Duodenal mucosa (tissue), 2 donors: ENCODE data around the gene ARFGEF3.

Source experiments
- H3K27ac ChIP-seq: one replicate; pipeline ENCODE4 v1.7.0; 2013; ENCODE audit warnings: low read depth, low read length
- H3K27me3 ChIP-seq, 2 donors: one replicate each; pipeline ENCODE4 v1.7.0; 2013; ENCODE audit warnings: low read length in 2 of 2, control low read depth in 1 of 2; ENCODE audit not compliant: insufficient read depth in 2 of 2, control insufficient read depth in 1 of 2
- H3K36me3 ChIP-seq, 2 donors: one replicate each; pipeline ENCODE4 v1.7.0; 2013; ENCODE audit warnings: low read length in 2 of 2, control low read depth in 1 of 2; ENCODE audit not compliant: insufficient read depth in 2 of 2, control insufficient read depth in 1 of 2
- H3K4me1 ChIP-seq, 2 donors: one replicate each; pipeline ENCODE4 v1.7.0; 2013; ENCODE audit warnings: low read length in 2 of 2, control low read depth in 1 of 2; ENCODE audit not compliant: insufficient read depth in 2 of 2, control insufficient read depth in 1 of 2
- H3K4me3 ChIP-seq, 2 donors: one replicate each; pipeline ENCODE4 v1.7.0; 2013; ENCODE audit warnings: low read length in 2 of 2, low read depth in 1 of 2
- H3K9ac ChIP-seq, 2 donors: one replicate each; pipeline ENCODE4 v1.7.0; 2013; ENCODE audit warnings: low read length in 2 of 2, low read depth in 1 of 2
- H3K9me3 ChIP-seq, 2 donors: one replicate each; pipeline ENCODE4 v1.7.0; 2013; ENCODE audit warnings: low read length in 2 of 2, control low read depth in 1 of 2; ENCODE audit not compliant: control insufficient read depth in 1 of 2

The ARFGEF3 gene

DNA sequence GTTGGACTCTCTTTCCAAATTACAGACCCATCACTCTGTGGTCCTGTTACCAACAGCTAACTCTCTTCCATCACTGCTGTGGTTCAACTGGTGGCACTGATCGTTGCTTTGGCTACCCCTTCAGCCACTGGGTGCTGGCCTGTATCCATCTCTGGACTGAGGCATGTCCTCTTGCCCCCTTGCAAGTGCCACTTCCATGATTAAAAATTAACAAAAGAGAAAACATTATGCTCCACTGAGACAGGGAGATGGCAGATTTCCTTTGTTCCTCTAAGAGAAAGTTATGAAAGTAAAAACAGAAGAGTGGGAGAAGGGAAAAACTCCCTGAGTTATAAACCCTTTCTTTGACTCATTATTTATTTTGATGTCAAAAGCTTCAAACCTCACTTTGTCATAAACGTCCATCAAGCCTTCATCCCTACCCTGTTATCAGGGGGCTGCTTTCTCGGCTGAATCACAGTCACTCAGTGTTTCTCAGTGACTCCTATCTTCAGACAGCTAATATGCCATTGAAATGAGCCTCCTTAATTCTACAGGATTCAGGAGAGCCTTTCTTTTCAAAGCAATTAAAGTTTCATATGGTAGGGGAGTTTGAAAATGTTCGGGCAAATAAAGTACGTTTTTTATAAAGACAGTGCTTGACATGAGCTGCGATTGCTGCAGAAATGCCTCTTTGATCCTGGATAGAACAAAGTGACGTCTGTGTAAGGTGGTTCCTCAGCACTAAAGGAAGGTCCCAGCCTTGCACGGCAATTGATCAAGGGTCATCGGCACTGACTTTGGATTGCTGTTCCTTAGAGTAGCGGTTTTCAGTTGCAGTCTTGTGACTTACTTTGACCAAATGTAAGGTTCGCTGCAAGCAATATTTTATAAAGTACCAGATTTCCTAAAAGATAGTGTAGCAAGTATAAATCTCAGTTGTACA is 106.5 kb downstream of the ARFGEF3 start:
- peaks cover 0 to 7% of the 10 kb centered on the region in 2 donors for H3K4me1 ChIP-seq
- no peaks in the 10 kb centered on the region for H3K27me3 ChIP-seq
- no peak overlapping the region for H3K27ac ChIP-seq
- no peaks in the 10 kb centered on the region for H3K36me3 ChIP-seq
- no peak overlapping the region for H3K9ac ChIP-seq
- H3K4me3 ChIP-seq = no peak overlapping the region
- H3K9me3 ChIP-seq = no peaks in the 10 kb centered on the region

DNA sequence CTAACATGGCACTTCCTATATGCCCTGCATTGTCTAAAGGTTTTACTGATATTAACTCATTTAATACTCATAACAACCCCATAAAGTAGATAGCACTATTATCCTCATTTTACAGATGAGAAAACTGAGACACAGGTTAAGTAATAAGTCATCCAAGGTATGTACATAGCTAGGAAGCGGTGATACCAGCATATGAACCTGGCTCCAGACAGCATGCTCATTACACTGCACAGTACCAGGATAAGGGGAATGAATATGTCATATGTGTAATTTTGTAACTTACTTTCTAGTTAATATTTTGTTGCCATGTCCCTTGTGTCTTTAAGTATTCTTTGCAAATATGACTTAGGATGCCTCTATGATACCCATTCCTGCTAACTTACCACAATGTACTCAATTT is 109.7 kb downstream of the ARFGEF3 start:
- Histone ChIP-seq H3K27ac (no peak overlapping the region), H3K9me3 (no peaks in the 10 kb centered on the region), H3K36me3 (no peaks in the 10 kb centered on the region), H3K9ac (no peak overlapping the region), H3K4me1 (peaks cover 0 to 7% of the 10 kb centered on the region in 2 donors), H3K4me3 (no peak overlapping the region), H3K27me3 (no peaks in the 10 kb centered on the region)

- Histone ChIP-seq H3K27ac (no peak overlapping the region), H3K9me3 (no peaks in the 10 kb centered on the region), H3K4me1 (peaks cover 0 to 7% of the 10 kb centered on the region in 2 donors), H3K27me3 (no peaks in the 10 kb centered on the region), H3K36me3 (no peaks in the 10 kb centered on the region), H3K4me3 (no peak overlapping the region), H3K9ac (no peak overlapping the region)
These were observed 111.0 kb downstream of the ARFGEF3 start for GRCh38 chr6:138272533-138273315.

DNA sequence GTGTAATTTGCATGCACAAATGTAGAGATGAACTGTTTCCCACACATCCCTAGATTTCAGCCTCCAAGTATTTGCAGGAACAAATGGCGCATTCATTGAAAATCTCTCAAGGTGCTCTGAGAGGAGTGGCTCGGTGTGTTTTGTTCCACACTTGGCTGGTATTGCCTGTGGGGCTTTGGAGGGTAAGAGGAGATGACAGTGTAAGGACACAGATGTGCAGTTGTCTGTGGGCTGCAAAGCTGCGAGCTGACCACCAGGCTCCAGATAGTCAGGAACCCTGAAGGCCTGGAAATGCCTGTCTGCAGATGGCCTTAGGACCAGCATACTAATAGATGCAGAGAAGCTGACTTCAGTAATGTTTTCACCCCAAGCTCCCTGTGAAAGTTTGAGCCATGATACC is 114.2 kb downstream of the ARFGEF3 start:
- H3K9me3 ChIP-seq = no peaks in the 10 kb centered on the region
- no peak overlapping the region for H3K27ac ChIP-seq
- H3K9ac ChIP-seq = no peak overlapping the region
- H3K4me1 ChIP-seq = no peaks in the 10 kb centered on the region
- H3K4me3 ChIP-seq = no peak overlapping the region
- no peaks in the 10 kb centered on the region for H3K27me3 ChIP-seq
- H3K36me3 ChIP-seq = peaks cover 0 to 3% of the 10 kb centered on the region in 2 donors

DNA sequence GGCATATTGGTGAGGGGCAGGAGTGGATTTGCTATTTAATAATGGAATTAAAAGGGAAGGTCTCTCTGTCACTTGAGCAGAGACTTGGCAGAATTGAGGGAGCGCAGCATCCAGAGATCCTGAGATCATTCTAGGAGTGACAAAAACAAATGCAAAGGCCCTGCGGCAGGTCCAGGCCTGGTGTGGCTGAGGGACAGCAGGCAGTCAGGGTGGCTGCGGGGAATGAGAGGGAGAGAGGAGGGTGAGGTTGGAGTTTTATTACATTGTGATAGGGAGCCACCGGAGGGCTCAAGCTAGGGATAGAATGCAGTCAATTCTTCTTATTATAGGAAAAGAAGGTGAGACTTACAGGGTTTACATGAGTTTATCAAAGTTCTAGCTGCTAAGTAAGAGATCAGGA is 116.1 kb downstream of the ARFGEF3 start:
- Histone ChIP-seq H3K27me3 (no peaks in the 10 kb centered on the region), H3K27ac (no peak overlapping the region), H3K36me3 (peaks cover 0 to 6% of the 10 kb centered on the region in 2 donors), H3K9me3 (no peaks in the 10 kb centered on the region), H3K4me1 (no peaks in the 10 kb centered on the region), H3K4me3 (no peak overlapping the region), H3K9ac (no peak overlapping the region)

- Histone ChIP-seq H3K27me3 (no peaks in the 10 kb centered on the region), H3K36me3 (peaks cover 0 to 6% of the 10 kb centered on the region in 2 donors), H3K4me1 (no peaks in the 10 kb centered on the region), H3K9ac (no peak overlapping the region), H3K9me3 (no peaks in the 10 kb centered on the region), H3K27ac (no peak overlapping the region), H3K4me3 (no peak overlapping the region)
These were observed 116.6 kb downstream of the ARFGEF3 start for GRCh38 chr6:138278326-138278725.

DNA sequence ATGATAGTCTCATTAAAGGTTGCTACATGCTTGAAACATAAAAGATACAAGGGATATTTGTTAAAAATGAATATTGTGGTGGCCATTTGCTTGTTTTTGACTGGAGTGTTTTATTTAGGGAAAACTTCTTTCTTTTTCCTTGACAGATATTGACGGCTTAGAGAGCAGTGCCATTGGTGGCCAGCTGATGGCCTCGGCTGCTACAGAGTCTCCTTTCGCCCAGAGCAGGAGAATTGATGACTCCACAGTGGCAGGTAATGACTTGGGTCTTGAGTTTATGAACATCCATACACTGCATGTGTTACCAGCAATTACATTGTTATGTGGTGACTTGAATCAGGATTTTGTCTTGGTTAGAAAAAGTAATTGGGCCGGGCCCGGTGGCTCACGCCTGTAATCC is 124.1 kb downstream of the ARFGEF3 start:
- Histone ChIP-seq H3K9me3 (no peaks in the 10 kb centered on the region), H3K4me3 (no peak overlapping the region), H3K9ac (no peak overlapping the region), H3K27me3 (no peaks in the 10 kb centered on the region), H3K36me3 (peaks cover 3 to 11% of the 10 kb centered on the region in 2 donors), H3K4me1 (no peaks in the 10 kb centered on the region), H3K27ac (no peak overlapping the region)

DNA sequence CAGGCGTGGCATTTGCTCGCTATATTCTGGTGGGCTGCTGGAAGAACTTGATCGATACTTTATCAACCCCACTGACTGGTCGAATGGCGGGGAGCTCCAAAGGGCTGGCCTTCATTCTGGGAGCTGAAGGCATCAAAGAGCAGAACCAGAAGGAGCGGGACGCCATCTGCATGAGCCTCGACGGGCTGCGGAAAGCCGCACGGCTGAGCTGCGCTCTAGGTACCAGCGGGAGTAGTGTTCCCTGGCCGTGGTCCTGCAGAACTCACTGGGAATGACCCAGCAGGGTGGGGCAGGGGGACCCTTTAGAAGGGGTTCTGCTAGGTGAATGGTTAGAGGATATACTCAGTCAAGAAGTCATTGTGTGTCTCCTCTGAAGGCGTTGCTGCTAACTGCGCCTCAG is 125.0 kb downstream of the ARFGEF3 start:
- no peaks in the 10 kb centered on the region for H3K27me3 ChIP-seq
- no peaks in the 10 kb centered on the region for H3K4me1 ChIP-seq
- no peaks in the 10 kb centered on the region for H3K9me3 ChIP-seq
- peaks cover 3 to 11% of the 10 kb centered on the region in 2 donors for H3K36me3 ChIP-seq
- no peak overlapping the region for H3K9ac ChIP-seq
- no peak overlapping the region for H3K27ac ChIP-seq
- H3K4me3 ChIP-seq = no peak overlapping the region

DNA sequence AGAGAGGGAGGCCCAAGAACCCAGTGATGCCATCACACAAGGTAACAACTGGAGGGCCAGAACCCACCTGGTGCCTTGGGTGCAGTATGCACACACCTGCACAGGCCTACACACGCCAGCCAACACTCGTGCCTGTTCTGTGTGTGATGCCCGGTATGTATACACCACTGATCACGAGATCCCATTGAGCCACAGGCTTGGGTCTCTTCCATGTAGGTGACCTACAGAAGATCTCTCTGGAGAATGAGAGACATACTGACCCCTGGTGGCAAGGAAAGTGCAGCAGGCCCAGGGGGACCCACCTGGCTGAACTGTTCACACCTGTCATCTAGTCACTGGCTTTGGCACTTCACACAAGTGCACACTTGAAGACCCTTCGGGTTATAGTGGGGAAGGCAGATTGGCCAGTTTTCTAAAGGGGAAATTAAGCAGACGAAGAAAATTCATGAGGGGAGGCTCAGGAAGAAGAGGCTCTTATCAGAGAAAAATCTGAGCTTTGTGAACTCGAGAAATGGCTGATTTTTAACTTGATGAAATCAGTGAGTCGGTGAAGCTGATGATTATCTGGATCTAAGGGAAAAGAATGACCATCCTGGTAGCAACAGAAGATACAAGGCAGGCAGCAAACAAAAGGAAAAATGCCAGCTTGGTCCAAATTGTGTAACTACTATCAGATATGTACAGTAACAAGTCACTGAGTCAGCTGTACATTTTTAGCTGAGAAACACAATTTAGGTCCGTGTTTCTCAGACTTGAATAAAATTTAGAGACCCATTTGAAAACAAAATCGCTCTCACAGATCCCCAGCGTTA is 125.6 kb downstream of the ARFGEF3 start:
- Histone ChIP-seq H3K36me3 (peaks cover 3 to 8% of the 10 kb centered on the region in 2 donors), H3K9ac (no peak overlapping the region), H3K4me3 (no peak overlapping the region), H3K27me3 (no peaks in the 10 kb centered on the region), H3K4me1 (no peaks in the 10 kb centered on the region), H3K27ac (no peak overlapping the region), H3K9me3 (no peaks in the 10 kb centered on the region)
